ENCODE measurements around the gene HAND1. TPM values are rescaled to one million over a fixed set of nuclear protein-coding genes. Genes with fewer than 3 reads are reported as not detected.

HAND1 gene
- total RNA-seq, 6 experiments from 2014 or later = not detected

- Mint-ChIP-seq H3K27me3 (ENCODE audit: insufficient read depth) (peaks cover 38% of the 10 kb centered on the region), H3K36me3 (ENCODE audit: low read depth) (no peaks in the 10 kb centered on the region), H3K4me3 (no peak overlapping the region), H3K9me3 (no peaks in the 10 kb centered on the region), H3K27ac (no peak overlapping the region), H3K4me1 (ENCODE audit: low read depth) (peaks cover 26% of the 10 kb centered on the region)
- no peak for DNase-seq
- no peak for TF ChIP-seq CTCF (IDR thresholded peaks at IDR 0.05)
Observed at GRCh38 chr5:154523104-154523503, 45.1 kb upstream of the HAND1 start.

GRCh38 chr5:154522284-154522683 is 44.3 kb upstream of the HAND1 start:
- Mint-ChIP-seq H3K4me1 (ENCODE audit: low read depth) (peaks cover 26% of the 10 kb centered on the region), H3K9me3 (no peaks in the 10 kb centered on the region), H3K27ac (no peak overlapping the region), H3K4me3 (no peak overlapping the region), H3K36me3 (ENCODE audit: low read depth) (no peaks in the 10 kb centered on the region), H3K27me3 (ENCODE audit: insufficient read depth) (peaks cover 32% of the 10 kb centered on the region)
- no peak for DNase-seq
- no peak for TF ChIP-seq CTCF (IDR thresholded peaks at IDR 0.05)

GRCh38 chr5:154521756-154522155 is 43.7 kb upstream of the HAND1 start:
- Mint-ChIP-seq H3K9me3 (no peaks in the 10 kb centered on the region), H3K36me3 (ENCODE audit: low read depth) (no peaks in the 10 kb centered on the region), H3K27me3 (ENCODE audit: insufficient read depth) (peaks cover 32% of the 10 kb centered on the region), H3K4me3 (no peak overlapping the region), H3K4me1 (ENCODE audit: low read depth) (peaks cover 26% of the 10 kb centered on the region), H3K27ac (no peak overlapping the region)
- TF ChIP-seq CTCF (IDR thresholded peaks at IDR 0.05) = no peak
- no peak for DNase-seq

GRCh38 chr5:154520861-154521453 is 42.9 kb upstream of the HAND1 start:
- H3K9me3 Mint-ChIP-seq = no peaks in the 10 kb centered on the region
- TF ChIP-seq CTCF (IDR thresholded peaks at IDR 0.05) = peak; percentile 86
- H3K27me3 Mint-ChIP-seq (ENCODE audit: insufficient read depth) = peaks cover 31% of the 10 kb centered on the region
- peaks cover 26% of the 10 kb centered on the region for H3K4me1 Mint-ChIP-seq (ENCODE audit: low read depth)
- H3K36me3 Mint-ChIP-seq (ENCODE audit: low read depth) = no peaks in the 10 kb centered on the region
- H3K4me3 Mint-ChIP-seq = no peak overlapping the region
- DNase-seq = no peak
- H3K27ac Mint-ChIP-seq = no peak overlapping the region

GRCh38 chr5:154519359-154519758 is 41.3 kb upstream of the HAND1 start:
- Mint-ChIP-seq H3K4me3 (no peak overlapping the region), H3K36me3 (ENCODE audit: low read depth) (no peaks in the 10 kb centered on the region), H3K27me3 (ENCODE audit: insufficient read depth) (peaks cover 37% of the 10 kb centered on the region), H3K27ac (no peak overlapping the region), H3K9me3 (no peaks in the 10 kb centered on the region), H3K4me1 (ENCODE audit: low read depth) (peaks cover 20% of the 10 kb centered on the region)
- TF ChIP-seq CTCF (IDR thresholded peaks at IDR 0.05) = no peak
- peak; percentile 37 for DNase-seq

All from HFFc6 (cell line).